ENCODE measurements around the gene KCNIP4. TPM values are rescaled to one million over a fixed set of nuclear protein-coding genes. Genes with fewer than 3 reads are reported as not detected.

KCNIP4 gene
- total RNA-seq, 6 experiments from 2014 or later: not detected

- no peaks in the 10 kb centered on the region for H3K4me1 ChIP-seq
- ATAC-seq (no peak), DNase-seq (no peak)
- H3K9me3 ChIP-seq: no peaks in the 10 kb centered on the region
- intact Hi-C loops (cut with DNase I): no loop called here
- H3K27ac ChIP-seq: no peak overlapping the region
- no peaks in the 10 kb centered on the region for H3K36me3 ChIP-seq
- H3K27me3 ChIP-seq: no peaks in the 10 kb centered on the region
- WGBS (ENCODE audit: insufficient coverage, low coverage, low lambda C conversion rate, missing lambda C conversion rate): 58% methylated on average over 1 of the region's 1 CpG
- no peak for TF ChIP-seq POLR2A (IDR thresholded peaks at IDR 0.05)
- TF ChIP-seq, protein P1, sequence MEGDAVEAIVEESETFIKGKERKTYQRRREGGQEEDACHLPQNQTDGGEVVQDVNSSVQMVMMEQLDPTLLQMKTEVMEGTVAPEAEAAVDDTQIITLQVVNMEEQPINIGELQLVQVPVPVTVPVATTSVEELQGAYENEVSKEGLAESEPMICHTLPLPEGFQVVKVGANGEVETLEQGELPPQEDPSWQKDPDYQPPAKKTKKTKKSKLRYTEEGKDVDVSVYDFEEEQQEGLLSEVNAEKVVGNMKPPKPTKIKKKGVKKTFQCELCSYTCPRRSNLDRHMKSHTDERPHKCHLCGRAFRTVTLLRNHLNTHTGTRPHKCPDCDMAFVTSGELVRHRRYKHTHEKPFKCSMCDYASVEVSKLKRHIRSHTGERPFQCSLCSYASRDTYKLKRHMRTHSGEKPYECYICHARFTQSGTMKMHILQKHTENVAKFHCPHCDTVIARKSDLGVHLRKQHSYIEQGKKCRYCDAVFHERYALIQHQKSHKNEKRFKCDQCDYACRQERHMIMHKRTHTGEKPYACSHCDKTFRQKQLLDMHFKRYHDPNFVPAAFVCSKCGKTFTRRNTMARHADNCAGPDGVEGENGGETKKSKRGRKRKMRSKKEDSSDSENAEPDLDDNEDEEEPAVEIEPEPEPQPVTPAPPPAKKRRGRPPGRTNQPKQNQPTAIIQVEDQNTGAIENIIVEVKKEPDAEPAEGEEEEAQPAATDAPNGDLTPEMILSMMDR (IDR thresholded peaks at IDR 0.05): no peak
- no peak overlapping the region for H3K4me3 ChIP-seq
Observed at GRCh38 chr4:21685911-21686310, 262.7 kb downstream of the KCNIP4 start.

DNA sequence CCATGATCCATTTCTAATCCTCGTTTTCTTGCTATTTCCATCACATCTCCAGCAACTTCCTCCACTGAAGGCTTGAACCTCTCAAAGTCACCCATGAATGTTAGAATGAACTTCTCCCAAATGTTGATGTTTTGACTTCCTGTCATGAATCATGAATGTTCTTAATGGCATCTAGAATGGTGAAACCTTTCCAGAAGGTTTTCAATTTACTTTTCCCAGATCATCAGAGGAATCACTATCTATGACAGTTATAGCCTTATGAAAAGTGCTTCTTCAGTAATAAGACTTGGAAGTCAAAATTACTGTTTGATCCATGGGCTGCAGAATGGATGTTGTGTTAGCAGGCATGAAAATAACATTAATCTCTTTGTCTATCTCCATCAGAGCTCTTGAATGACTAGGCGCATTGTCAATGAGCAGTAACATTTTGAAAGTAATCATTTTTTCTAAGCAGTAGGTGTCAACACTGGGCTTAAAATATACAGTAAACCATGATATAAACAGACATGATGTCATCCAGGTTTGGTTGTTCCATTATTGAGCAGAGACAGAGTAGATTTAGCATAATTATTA, 268.2 kb downstream of the KCNIP4 start:
- Histone ChIP-seq H3K27ac (no peak overlapping the region), H3K27me3 (no peaks in the 10 kb centered on the region), H3K4me3 (no peak overlapping the region), H3K4me1 (no peaks in the 10 kb centered on the region), H3K9me3 (no peaks in the 10 kb centered on the region), H3K36me3 (no peaks in the 10 kb centered on the region)
- TF ChIP-seq POLR2A (IDR thresholded peaks at IDR 0.05): no peak
- TF ChIP-seq, protein P1 (IDR thresholded peaks at IDR 0.05): no peak
- no peak for ATAC-seq
- intact Hi-C loops (cut with DNase I): no loop called here
- DNase-seq: no peak
- 64% methylated on average over 2 of the region's 2 CpGs for WGBS (ENCODE audit: insufficient coverage, low coverage, low lambda C conversion rate, missing lambda C conversion rate)

DNA sequence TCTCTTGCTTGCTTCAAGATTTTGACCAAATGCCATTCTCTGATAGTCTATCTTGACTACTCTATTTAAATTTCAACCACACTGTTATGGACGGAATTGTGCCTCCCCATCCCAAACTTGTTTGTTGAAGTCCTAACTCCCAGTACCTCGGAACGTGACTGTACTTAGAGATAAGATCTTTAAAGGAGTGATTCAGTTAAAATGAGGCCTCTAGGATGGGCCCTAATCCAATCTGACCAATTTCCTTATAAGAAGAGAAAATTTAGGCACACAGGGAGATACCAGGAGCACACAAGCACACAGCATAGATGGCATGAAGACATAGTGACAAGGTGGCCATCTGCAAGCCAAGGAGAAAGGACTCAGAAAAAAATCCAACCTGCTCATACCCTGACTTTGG, 269.9 kb downstream of the KCNIP4 start:
- TF ChIP-seq, protein P1 (IDR thresholded peaks at IDR 0.05): no peak
- no peak for TF ChIP-seq POLR2A (IDR thresholded peaks at IDR 0.05)
- no peaks in the 10 kb centered on the region for H3K36me3 ChIP-seq
- H3K4me3 ChIP-seq: no peak overlapping the region
- no peaks in the 10 kb centered on the region for H3K9me3 ChIP-seq
- intact Hi-C loops (cut with DNase I): no loop called here
- H3K27me3 ChIP-seq: no peaks in the 10 kb centered on the region
- 37% methylated on average over 3 of the region's 3 CpGs for WGBS (ENCODE audit: insufficient coverage, low coverage, low lambda C conversion rate, missing lambda C conversion rate)
- DNase-seq (no peak), ATAC-seq (no peak)
- no peak overlapping the region for H3K27ac ChIP-seq
- H3K4me1 ChIP-seq: no peaks in the 10 kb centered on the region

DNA sequence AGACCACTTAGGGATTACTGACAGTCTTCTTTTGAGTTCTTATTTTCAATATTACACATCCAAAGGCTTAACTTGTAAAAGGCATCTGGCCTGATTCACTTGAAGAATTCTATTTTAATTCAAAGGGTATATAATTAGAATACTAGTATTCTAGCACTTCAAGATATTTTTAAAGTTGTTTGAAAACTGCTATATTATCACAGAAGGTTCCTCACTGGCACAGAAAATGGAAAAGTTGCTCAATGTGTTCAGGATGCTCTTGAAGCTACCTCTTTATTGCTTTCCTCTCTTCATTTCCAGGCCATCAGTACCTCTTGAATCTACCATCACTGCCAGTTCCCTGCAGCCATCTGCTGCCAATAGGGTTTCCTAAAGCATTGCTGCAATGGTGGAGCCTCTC, 271.4 kb downstream of the KCNIP4 start:
- Histone ChIP-seq H3K4me1 (no peaks in the 10 kb centered on the region), H3K27ac (no peak overlapping the region), H3K4me3 (no peak overlapping the region), H3K36me3 (no peaks in the 10 kb centered on the region), H3K9me3 (no peaks in the 10 kb centered on the region), H3K27me3 (no peaks in the 10 kb centered on the region)
- TF ChIP-seq, protein P1 (IDR thresholded peaks at IDR 0.05): no peak
- no peak for TF ChIP-seq POLR2A (IDR thresholded peaks at IDR 0.05)
- intact Hi-C loops (cut with DNase I): no loop called here
- ATAC-seq (no peak), DNase-seq (no peak)

GRCh38 chr4:21664355-21664754, 284.2 kb downstream of the KCNIP4 start:
- no peak for DNase-seq
- no peak for ATAC-seq
- Histone ChIP-seq H3K27ac (no peak overlapping the region), H3K4me3 (no peak overlapping the region), H3K4me1 (no peaks in the 10 kb centered on the region), H3K36me3 (no peaks in the 10 kb centered on the region), H3K9me3 (no peaks in the 10 kb centered on the region), H3K27me3 (no peaks in the 10 kb centered on the region)
- intact Hi-C loops (cut with DNase I): no loop called here
- TF ChIP-seq POLR2A (IDR thresholded peaks at IDR 0.05): no peak
- TF ChIP-seq, protein P1 (IDR thresholded peaks at IDR 0.05): no peak
- 3% methylated on average over 2 of the region's 2 CpGs for WGBS (ENCODE audit: insufficient coverage, low coverage, low lambda C conversion rate, missing lambda C conversion rate)
